HG02885 (cell line): ENCODE measurements around the gene DSEL.

ENCODE experiments used
- ATAC-seq: cut with Tn5 transposase; IDR thresholded peaks from one replicate; pipeline ENCODE4 v1.9.1; 2021; ENCODE audit warnings: mild to moderate bottlenecking; ENCODE audit not compliant: unreplicated experiment, poor library complexity

DSEL gene

DNA sequence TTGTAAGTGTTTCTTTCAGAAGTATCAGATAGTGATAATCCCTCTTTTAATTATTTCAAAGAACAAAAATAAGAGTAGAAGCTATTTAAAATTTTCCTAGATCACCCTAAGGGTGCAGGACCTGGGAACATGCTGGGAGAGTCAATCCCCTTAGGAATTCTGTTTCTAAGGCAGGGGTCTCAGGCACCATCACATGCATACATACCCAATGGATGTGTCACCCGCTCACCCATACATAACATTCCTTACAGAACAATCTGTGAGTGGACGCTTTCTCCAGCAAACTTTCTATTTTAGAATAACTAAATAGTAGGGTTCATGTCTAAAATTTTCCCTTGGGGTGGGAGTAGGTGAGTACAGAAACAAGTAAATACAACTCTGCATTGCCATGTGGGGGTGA lies 8.4 kb downstream of the DSEL start:
- no peak for ATAC-seq

DNA sequence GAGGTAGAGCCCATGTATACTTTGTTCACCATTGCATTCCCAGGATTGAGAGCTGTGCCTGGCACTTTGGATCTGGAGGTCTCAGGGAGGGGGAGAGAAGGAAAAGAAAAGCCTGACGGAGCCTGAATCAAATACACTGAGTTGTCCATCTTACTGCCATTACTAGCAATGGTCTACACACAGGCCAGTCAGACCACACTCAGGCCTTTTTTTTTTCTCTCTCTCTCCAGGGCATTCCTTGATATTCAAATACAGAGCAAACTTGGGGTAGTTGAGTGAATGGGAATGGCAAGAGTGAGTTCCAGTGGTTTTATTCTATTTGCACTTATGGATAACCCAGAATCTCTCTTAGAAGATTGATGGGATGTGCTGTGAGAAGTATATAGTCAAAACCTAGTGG lies 11.8 kb downstream of the DSEL start:
- no peak for ATAC-seq

DNA sequence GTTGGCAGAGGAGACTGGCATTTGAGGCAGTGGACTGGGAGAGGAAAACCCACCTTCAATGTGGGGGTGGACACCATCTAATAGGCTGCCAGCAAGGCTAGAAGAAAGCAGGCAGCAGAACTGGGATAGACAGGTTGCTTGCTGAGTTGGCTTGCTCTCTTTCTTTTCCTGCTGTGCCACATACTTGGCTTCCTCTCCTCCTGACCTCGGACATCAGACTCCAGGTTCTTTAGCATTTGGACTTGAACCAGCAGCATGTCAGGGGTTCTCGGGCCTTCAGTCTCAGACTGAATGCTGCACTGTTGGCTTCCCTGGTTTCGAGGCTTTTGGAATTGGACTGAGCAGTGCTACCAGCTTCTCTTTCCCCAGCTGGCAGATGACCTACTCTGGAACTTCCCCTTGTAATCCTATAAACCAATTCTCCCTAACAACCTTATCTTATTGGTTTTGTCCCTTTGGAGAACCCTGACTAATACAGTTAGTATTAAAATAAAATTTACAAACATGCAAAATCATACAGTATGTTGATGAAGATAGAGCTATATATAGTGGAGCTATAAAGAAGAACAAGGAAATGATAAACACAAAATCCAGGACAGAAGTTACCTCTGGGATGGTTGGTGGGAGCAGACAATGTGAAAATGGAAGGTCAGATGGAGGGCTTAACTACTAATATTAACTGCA lies 15.9 kb downstream of the DSEL start:
- no peak for ATAC-seq

DNA sequence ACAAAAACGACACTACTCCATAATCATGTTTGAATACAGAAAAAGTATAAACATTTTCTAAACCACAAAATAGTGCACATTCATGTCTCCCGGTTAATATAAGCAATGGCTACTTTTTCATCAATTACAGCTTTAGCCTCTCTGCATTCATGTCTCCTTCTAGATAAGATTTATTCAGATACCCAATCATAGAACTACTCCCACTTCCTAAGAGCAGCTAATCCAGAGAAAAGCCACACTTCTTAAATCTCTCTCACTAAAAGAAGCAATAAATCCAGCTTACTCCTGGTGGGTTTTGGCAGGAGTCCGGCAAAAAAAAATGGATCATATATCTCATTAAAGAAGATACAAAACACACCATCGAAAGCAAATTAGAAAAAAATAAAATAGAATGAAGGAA lies 20.1 kb downstream of the DSEL start:
- no peak for ATAC-seq

DNA sequence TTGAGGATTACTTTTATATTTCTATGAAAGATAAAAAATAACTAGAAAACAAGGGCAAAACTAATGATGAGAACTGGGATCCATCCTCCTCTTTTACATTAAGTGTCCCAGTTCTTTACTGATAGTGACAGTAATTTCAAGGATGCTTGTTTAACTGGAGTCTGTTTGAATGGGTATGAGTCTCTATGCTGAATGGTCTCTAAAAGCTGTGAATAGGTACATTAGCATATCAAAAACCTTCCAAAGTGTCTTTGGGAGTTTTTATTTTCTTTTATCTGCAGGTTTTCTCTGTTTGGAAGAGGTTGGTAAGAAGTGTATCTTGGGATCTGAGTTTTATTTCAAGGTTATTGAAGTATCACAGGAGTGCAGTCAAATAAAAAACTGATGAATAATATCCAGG lies 30.0 kb downstream of the DSEL start:
- ATAC-seq = no peak

DNA sequence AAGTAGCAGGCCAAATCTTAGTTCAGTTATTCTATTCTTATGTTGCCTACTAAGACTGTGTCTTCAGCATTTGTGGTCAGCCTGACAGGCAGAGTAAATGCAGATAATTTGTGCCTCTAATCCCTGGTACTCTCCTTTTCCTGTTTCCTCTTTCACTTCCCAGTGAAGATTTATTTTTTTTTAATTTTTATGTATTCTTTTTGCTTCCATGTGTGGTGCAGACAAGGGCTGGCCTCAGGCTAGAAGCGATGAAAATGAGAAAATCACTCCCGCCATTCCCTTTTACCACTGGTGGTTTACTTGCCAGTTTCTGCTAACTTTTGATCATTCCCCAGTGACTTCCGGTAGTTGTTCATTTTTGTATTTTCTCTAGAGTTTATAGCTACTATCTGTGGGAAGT lies 30.9 kb downstream of the DSEL start:
- ATAC-seq = no peak

DNA sequence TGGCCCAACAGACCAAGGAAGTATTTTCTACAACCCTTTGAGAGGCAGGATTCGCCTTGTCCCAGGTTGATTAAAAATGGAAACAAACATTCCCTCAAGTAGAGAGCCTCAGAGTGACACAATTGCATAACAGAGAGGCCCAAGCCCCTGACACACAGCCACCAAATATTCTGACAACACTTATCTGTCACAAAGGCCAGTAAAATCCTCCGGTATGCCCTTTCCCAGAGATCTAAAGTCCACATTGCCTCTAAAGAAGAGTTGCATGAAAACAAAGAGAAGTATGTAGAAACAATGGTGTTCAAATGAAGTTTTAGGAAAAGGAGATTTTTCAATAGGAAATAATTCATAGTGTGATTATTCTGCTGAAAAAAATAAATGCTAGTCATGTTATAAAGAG lies 32.1 kb downstream of the DSEL start:
- no peak for ATAC-seq

DNA sequence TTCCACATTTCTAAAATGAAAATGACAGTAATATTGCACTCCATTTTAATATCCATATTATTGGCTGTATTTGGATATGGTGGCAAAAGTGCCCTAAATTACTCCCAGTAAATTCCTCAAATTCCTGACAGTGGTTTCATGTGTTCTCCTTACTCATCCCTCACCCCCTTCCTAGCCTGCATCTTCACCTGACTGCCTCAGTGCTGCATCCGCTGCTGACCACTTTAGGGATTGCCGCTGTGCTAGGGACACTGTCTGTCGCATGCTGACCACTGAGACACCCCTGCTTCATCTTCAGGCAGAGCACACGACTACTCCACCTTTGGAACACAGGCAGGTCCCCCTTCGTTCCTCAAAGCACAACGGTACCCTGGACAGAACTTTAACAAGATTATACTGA lies 32.6 kb downstream of the DSEL start:
- no peak for ATAC-seq

DNA sequence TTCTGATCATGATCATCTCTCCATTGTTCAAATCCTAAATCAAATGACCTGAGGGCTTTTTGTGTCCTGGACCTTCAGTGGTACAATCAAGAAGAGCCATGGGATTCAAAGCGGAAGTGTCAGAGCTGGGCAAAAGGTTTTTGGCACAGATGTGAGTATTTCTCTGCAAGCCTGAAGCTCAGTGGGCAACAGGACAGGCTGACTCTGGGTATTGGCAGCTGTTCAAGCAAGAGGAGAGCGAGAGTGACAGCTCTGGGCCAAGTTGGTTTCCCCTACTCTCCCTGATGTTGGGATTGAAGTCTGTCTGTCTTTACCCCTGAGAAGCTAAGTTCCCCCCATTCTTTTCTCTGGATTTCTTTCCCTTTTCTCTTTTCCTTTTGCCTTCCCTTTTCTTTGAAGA lies 33.3 kb downstream of the DSEL start:
- ATAC-seq = no peak

DNA sequence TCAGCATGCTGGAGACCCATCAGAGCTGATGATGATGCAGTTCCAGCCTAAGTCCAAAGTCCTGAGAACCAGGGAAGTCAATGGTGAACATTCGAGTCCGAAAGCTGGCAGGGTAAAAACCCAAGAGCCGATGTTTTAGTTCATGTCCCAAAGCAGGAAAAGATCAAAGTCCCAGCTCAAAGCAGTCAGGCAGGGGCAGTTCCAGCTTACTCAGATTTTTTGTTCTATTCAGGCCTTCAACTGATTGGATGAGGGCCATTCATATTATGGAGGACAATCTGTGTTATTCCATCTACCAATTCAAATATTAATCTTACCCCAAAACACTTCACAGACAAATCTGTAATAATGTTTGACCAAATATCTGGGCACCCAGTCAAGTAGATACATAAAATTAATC lies 38.3 kb downstream of the DSEL start:
- no peak for ATAC-seq

DNA sequence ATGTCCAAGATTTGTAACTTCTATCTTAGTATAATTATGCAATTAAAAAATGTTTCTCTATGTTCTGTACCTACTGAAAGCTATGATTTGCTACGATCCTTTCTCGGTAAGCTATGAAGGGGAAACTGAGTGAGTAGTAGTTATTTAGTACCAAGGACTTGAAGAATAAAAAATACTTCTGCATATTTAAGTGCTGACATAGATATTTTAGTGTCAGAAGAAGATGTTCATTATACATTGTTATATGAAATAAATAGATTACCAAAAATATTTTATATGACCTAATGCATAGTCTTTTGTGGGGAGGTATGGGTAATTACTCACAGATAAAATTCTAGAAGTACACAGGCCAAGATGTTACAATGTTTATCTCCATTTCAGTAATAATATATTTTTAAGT lies 39.0 kb downstream of the DSEL start:
- ATAC-seq = no peak

DNA sequence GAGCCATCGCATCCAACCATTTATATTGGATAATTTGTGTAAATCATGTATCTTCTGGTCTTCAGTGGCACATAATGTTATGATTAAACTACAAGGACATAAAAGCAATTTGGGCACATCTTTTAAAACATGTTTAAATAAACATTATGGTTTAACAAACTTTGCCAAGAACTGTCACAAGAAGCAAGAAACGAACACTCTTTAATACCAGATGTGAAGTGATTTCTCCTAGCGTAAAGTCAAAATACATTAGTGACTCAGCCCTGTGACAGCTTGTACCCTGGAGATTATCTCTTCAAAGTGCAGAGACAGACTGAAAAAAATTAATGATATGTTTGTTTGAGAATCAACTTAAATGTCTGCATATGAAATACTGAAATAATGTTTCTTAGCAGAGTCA lies 39.9 kb downstream of the DSEL start:
- no peak for ATAC-seq

DNA sequence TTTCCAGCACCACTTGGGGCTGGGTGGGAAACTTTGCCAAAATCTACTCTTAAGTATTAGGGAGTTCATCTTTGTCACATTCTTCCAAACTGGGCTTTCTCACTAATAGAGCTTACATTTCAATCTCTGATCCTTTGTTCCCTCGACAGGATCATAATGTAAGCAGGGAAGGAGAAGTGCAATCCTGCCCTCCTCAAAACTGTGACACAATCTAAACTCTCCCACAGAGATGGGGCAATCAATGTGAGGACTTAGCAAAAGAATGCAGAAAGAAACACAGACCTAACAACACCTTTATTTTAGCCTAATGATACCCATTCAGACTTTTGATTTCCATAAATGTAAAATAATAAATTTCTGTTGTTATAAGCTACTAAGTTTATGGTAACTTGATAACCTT lies 40.8 kb downstream of the DSEL start:
- ATAC-seq = no peak

DNA sequence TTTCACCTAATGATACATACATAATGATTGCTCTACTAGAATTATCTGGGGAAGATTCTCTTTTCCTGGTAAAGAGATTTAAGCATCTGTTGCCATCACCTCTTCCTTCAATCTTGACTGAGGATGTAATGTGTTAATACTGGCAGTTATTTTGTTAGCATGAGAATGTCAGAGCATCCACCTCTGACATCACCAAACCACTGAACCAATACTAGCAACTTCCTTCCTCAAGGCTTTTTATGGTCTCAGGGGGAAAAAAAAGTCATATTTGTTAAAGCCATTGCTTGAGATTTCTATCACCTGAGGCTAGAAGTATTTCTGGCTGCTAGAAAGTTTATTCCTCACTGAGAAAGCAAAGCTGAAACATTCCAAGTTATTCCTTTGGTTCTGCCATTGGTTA lies 48.5 kb downstream of the DSEL start:
- ATAC-seq = no peak

DNA sequence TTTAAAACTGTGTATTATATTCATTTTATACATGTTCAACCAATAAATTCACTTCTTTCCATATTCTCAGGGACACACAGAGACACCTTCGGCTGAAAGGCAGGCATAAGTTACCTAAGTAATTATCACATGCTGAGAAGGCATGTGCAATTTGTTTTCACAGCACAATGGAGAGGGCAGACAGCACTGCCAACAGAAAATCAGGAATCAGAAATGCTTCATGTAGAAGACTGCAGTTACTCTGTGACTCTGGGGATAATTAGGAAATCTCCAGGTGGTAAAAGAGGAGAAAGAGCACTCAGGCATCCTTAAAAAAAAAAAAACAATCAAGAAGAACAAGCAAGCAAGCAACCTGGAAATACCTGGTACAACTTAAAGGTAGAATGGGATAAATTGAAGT lies 49.3 kb downstream of the DSEL start:
- no peak for ATAC-seq

DNA sequence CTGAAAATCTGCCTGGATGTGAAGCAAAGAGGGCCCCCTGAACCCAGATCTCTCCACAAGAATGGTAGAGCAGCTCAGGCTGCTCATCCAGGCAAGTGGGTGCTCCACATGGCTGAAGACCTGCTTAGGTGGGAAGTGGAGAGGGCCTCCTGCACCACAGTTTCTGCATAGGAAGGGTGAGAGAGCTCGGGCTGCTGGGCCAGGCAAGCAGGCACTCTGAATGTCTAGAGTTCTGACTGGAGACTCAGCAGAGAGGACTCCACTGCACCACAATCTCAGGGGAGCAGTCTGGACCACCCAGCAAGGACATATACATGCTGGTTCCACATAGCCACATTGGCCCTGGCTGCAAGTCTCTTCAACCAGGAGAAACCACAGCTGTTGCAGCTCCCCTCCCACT lies 52.0 kb downstream of the DSEL start:
- ATAC-seq = no peak

DNA sequence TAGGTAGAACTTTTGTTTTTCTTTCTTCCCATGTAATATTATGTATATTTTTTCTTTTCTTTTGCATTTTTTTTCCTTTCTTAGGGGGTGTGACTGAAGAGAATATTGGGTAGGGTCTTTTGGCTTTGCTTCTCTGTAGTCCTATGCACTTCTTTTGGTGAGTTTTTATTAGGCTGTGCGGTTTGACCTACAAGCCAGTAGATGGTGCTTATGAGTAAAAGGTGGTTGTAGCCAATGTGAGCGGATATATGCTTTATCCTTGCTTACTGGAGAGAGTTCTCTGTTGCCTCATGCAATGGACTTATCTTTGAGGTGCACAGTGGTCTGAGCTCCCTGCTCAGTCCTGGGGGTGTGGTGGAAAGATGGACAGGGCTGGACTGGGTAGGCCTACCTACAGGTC lies 52.7 kb downstream of the DSEL start:
- peak; percentile 59 for ATAC-seq

DNA sequence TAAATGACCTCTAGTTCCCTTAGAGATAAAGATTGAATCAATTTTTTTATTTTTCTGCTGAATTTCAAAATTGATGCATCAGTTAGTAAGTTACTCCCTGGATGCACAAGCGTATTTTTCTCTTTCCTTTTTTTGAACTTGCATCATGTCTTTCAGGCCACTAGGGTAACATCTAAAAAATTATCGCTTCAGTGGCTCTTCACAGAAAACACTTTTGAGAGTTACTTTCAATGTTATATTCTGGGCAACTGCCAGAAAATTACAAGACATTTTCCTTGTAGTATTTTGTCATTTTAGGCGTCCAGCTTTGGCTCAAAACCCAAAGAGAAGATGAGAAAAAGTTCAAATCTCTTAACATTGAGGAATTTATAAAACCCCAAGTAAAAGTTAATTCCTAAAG lies 59.8 kb downstream of the DSEL start:
- ATAC-seq = no peak
